RWPE2 (cell line): ENCODE results near the gene MUC2.
A peak's percentile ranks its signal among the peaks of the same experiment; 100 is the strongest.

ENCODE experiments used
- ATAC-seq: fragments of 200-7000 bp; cut with Tn5 transposase; 3 replicates; pipeline ENCODE4 v1.9.1; 2021; ENCODE audit warnings: low read depth
- DNase-seq: peaks from one replicate; pipeline ENCODE4 v3.0.0-alpha.2; 2020; ENCODE audit warnings: low spot score
- H3K27ac ChIP-seq: fragments of 450-650 bp; 2 replicates; pipeline ENCODE4 v1.5.1; 2017; ENCODE audit warnings: mild to moderate bottlenecking; ENCODE audit not compliant: poor library complexity, severe bottlenecking
- H3K27me3 ChIP-seq: fragments of 250-450 bp; sonication (Bioruptor Pico); 2 replicates; pipeline ENCODE4 v1.5.1; 2021; ENCODE audit warnings: mild to moderate bottlenecking, moderate library complexity; ENCODE audit not compliant: insufficient read depth, poor library complexity, severe bottlenecking
- H3K36me3 ChIP-seq: fragments of 250-450 bp; sonication (Bioruptor Pico); 2 replicates; pipeline ENCODE4 v1.5.1; 2020; ENCODE audit warnings: low read depth, mild to moderate bottlenecking, moderate library complexity
- H3K4me1 ChIP-seq: fragments of 250-450 bp; sonication (Bioruptor Pico); 2 replicates; pipeline ENCODE4 v1.5.1; 2021; ENCODE audit warnings: mild to moderate bottlenecking, moderate library complexity; ENCODE audit not compliant: insufficient read depth, poor library complexity, severe bottlenecking
- H3K4me3 ChIP-seq: fragments of 250-450 bp; sonication (Bioruptor Pico); 2 replicates; pipeline ENCODE4 v1.5.1; 2021; ENCODE audit warnings: mild to moderate bottlenecking, moderate library complexity; ENCODE audit not compliant: severe bottlenecking
- H3K9me3 ChIP-seq: fragments of 250-450 bp; sonication (Bioruptor Pico); 2 replicates; pipeline ENCODE4 v1.5.1; 2021; ENCODE audit warnings: mild to moderate bottlenecking, moderate library complexity; ENCODE audit not compliant: severe bottlenecking
- TF ChIP-seq, protein P1 (sequence below): fragments of 450-650 bp; IDR thresholded peaks from one replicate; pipeline ENCODE4 v1.5.1; 2017; ENCODE audit warnings: mild to moderate bottlenecking, moderate library complexity; ENCODE audit not compliant: poor library complexity, severe bottlenecking

The MUC2 gene

DNA sequence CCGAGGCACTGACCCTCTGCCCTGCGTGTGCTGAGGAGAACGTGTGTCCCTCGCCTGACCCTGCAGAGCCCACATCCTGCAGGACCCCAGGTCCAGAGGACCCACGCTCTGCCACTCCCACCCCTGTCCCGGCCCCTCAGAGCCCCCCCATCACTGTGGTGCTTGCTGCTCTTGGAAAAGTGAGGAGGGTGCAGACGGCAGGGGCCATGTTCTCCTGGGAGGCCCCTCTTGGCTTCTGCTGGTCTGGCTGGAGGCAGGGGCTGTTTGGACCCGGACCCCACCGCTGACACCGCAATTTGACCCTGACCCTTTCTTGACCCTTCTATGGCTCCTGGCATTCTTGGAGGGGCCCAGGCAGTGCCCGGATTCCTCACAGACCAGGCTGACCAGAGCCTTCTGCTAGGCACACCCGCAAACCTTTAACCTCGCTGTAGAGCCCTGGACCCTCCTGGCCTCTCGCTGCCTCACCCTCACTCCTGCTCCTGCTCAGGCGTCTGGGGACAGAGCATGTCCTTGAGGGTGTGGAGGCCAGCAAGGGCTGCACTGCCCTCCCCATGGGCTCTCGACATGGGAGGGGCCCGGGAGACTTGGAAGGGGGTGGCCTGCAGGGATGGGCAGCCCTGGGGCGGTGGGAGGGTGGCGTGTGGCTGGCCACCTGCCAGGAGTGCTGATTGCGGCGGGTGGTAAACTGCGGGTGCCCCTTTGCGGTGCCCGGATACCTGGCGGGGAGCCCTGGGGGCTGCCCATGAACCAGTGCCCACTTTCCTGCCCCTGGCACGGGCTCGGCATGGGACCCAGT, 46.1 kb downstream of the MUC2 start:
- no peaks in the 10 kb centered on the region for H3K9me3 ChIP-seq
- no peak overlapping the region for H3K4me3 ChIP-seq
- H3K36me3 ChIP-seq = no peaks in the 10 kb centered on the region
- peaks cover 3% of the 10 kb centered on the region for H3K27me3 ChIP-seq
- ATAC-seq = no peak
- TF ChIP-seq, protein P1, sequence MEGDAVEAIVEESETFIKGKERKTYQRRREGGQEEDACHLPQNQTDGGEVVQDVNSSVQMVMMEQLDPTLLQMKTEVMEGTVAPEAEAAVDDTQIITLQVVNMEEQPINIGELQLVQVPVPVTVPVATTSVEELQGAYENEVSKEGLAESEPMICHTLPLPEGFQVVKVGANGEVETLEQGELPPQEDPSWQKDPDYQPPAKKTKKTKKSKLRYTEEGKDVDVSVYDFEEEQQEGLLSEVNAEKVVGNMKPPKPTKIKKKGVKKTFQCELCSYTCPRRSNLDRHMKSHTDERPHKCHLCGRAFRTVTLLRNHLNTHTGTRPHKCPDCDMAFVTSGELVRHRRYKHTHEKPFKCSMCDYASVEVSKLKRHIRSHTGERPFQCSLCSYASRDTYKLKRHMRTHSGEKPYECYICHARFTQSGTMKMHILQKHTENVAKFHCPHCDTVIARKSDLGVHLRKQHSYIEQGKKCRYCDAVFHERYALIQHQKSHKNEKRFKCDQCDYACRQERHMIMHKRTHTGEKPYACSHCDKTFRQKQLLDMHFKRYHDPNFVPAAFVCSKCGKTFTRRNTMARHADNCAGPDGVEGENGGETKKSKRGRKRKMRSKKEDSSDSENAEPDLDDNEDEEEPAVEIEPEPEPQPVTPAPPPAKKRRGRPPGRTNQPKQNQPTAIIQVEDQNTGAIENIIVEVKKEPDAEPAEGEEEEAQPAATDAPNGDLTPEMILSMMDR = no peak
- no peak for DNase-seq
- no peaks in the 10 kb centered on the region for H3K4me1 ChIP-seq
- no peak overlapping the region for H3K27ac ChIP-seq

DNA sequence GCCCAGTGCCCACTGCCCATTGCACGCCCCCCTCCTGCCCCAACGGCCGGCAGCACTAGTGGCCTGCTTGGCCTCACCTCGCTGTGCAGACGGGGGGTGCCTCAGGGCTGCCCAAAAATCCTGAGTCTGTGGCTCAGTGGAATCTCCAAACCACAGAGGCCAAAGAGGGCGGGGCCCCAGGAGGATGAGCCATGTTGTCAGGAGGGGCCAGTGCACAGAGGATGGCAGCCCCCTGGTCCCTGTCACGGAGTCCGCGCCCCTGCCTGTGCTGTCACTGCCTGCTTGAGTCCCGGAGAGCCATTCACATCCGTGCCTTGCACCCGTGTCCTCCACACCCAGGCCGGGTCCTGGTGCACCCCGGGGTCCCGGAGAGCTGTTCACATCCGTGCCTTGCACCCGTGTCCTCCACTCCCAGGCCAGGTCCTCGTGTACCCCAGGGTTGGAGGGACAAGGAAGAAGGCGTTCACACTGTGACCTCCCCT, 46.7 kb downstream of the MUC2 start:
- Histone ChIP-seq H3K27me3 (peaks cover 3% of the 10 kb centered on the region), H3K9me3 (no peaks in the 10 kb centered on the region), H3K4me1 (no peaks in the 10 kb centered on the region), H3K36me3 (no peaks in the 10 kb centered on the region), H3K4me3 (no peak overlapping the region), H3K27ac (no peak overlapping the region)
- no peak for DNase-seq
- no peak for ATAC-seq
- TF ChIP-seq, protein P1 = no peak

DNA sequence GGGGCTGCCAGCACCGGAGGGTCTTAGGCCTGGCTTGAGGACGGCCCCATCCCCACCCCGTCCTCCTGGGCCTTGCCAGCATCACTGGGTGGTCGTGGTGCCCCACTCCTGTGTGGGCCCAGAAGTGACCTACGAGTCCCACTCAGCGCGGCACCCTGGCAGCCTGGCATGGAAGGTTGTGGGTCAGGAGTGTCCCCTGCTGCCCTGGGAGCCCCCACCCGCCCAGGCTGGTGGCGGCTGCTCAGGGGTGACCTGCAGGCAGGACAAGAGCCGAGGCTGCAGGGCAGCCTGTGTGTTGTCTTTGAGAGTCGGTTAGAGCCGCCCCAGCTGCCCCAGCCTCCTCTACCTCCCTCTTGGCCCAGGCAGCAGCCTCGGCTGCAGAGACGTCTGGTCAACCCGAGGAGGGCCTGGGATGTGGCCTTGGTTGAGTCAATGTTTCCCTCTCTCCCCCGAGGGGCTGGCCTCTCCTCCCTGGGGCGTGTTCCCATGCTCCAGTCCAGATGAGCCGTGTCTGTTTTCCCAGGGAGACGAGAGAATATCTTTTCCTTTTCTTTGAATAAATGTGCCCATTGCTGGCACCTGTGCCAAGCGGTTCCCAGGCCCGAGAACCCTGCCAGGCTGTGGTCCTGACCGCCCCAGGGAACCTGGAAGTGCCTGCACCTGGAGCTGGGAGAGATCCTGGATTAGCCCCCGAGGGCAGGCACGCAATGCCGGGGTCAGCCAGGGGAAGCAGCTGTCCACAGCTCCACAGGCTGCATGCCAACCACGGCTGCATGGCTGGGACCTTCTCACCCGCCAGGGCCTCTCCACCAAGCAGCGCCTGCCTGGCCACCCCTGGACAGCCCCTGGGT, 47.4 kb downstream of the MUC2 start:
- no peaks in the 10 kb centered on the region for H3K36me3 ChIP-seq
- H3K27ac ChIP-seq = no peak overlapping the region
- ATAC-seq (peak; percentile 19; the same call in 1 of the 3 replicates), DNase-seq (no peak)
- peaks cover 3% of the 10 kb centered on the region for H3K27me3 ChIP-seq
- H3K9me3 ChIP-seq = no peaks in the 10 kb centered on the region
- TF ChIP-seq, protein P1 = no peak
- H3K4me3 ChIP-seq = no peak overlapping the region
- no peaks in the 10 kb centered on the region for H3K4me1 ChIP-seq

DNA sequence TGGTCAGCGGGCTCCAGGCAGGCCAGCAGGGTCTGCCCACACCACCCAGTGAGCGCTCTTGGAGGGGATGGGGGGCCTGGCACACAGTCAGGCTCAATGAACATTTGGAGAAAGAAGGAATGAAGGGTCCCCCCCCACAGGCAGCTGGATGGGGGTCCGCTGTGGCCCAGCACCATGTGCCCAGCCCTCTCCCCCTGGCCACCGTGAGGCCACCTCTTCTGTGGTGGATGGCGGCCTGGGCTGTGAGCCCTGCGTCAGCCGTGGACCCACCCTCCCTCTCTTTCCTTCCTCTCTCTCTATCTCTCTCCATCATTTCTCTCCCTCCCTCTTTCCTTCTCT, 48.0 kb downstream of the MUC2 start:
- TF ChIP-seq, protein P1 = no peak
- Histone ChIP-seq H3K9me3 (no peaks in the 10 kb centered on the region), H3K27me3 (peaks cover 3% of the 10 kb centered on the region), H3K27ac (no peak overlapping the region), H3K36me3 (no peaks in the 10 kb centered on the region), H3K4me1 (no peaks in the 10 kb centered on the region), H3K4me3 (no peak overlapping the region)
- no peak for DNase-seq
- no peak for ATAC-seq
